NCI-H82 (cell line): ENCODE measurements around the gene BBS2.
A peak's percentile ranks its signal among the peaks of the same experiment; 100 is the strongest.
"Not testable (repeated sequence)": the region's sequence is repeated elsewhere in the genome, so short reads cannot be mapped to it uniquely, and the experiment has no call there.

Experiments used
- DNase-seq: peaks from one replicate; lab custom pipeline; 2025; lab: John Stamatoyannopoulos, UW

The BBS2 gene

GRCh38 chr16:56518425-56518824, 1.4 kb downstream of the BBS2 start:
- DNase-seq, result no peak

GRCh38 chr16:56517206-56517605, 2.6 kb downstream of the BBS2 start:
- peak; percentile 45 for DNase-seq

GRCh38 chr16:56515665-56516064, 4.2 kb downstream of the BBS2 start:
- no peak for DNase-seq

GRCh38 chr16:56514845-56515244, 5.0 kb downstream of the BBS2 start:
- peak; percentile 23 for DNase-seq

- DNase-seq, result peak; percentile 94
These were observed 5.9 kb downstream of the BBS2 start for GRCh38 chr16:56513972-56514371.

- no peak for DNase-seq
These were observed 6.7 kb downstream of the BBS2 start for GRCh38 chr16:56513091-56513490.

- DNase-seq, result no peak
These were observed 7.8 kb downstream of the BBS2 start for GRCh38 chr16:56512025-56512424.

- DNase-seq, result no peak
These were observed 9.3 kb downstream of the BBS2 start for GRCh38 chr16:56510544-56510943.

GRCh38 chr16:56506941-56507340, 12.9 kb downstream of the BBS2 start:
- DNase-seq, result no peak

GRCh38 chr16:56505181-56505580, 14.6 kb downstream of the BBS2 start:
- DNase-seq, result no peak

GRCh38 chr16:56493815-56494214, 26.0 kb downstream of the BBS2 start:
- DNase-seq, result no peak

GRCh38 chr16:56493126-56493525, 26.7 kb downstream of the BBS2 start:
- DNase-seq, result no peak

- no peak for DNase-seq
These were observed 28.1 kb downstream of the BBS2 start for GRCh38 chr16:56491657-56492261.

GRCh38 chr16:56488868-56489267, 31.0 kb downstream of the BBS2 start:
- not testable (repeated sequence) for DNase-seq

- DNase-seq, result peak; percentile 48
These were observed 31.8 kb downstream of the BBS2 start for GRCh38 chr16:56488035-56488434.

GRCh38 chr16:56483394-56483793, 36.4 kb downstream of the BBS2 start:
- no peak for DNase-seq

- DNase-seq, result no peak
These were observed 37.1 kb downstream of the BBS2 start for GRCh38 chr16:56482683-56483236.

- DNase-seq, result peak; percentile 69
These were observed 38.2 kb downstream of the BBS2 start for GRCh38 chr16:56481468-56482122.

- DNase-seq, result peak; percentile 95
These were observed 38.9 kb downstream of the BBS2 start for GRCh38 chr16:56480776-56481467.

GRCh38 chr16:56479469-56479868, 40.4 kb downstream of the BBS2 start:
- peak; percentile 18 for DNase-seq

- DNase-seq, result no peak
These were observed 41.4 kb downstream of the BBS2 start for GRCh38 chr16:56478281-56479049.
